ENCODE measurements around the gene ZNF570. TPM values are rescaled to one million over a fixed set of nuclear protein-coding genes. Genes with fewer than 3 reads are reported as not detected.
A peak's percentile ranks its signal among the peaks of the same experiment; 100 is the strongest.

Gene ZNF570
- total RNA-seq, 4 donors from 2014 or later, result 2.2 to 7.2 (median 4.6) TPM

- peaks cover 10 to 36% (median 10%) of the 10 kb centered on the region in 3 donors for H3K4me1 ChIP-seq
- WGBS, 2 donors, result 48 to 52% methylated on average over 16 of the region's 18 CpGs
- H3K36me3 ChIP-seq, result peaks cover 0 to 41% (median 0%) of the 10 kb centered on the region in 3 donors
- no peaks in the 10 kb centered on the region for H3K27me3 ChIP-seq
- no peak for DNase-seq
- H3K27ac ChIP-seq, result peak overlapping the region; percentile 79 to 96 (median 94)
- TF ChIP-seq, protein P1, sequence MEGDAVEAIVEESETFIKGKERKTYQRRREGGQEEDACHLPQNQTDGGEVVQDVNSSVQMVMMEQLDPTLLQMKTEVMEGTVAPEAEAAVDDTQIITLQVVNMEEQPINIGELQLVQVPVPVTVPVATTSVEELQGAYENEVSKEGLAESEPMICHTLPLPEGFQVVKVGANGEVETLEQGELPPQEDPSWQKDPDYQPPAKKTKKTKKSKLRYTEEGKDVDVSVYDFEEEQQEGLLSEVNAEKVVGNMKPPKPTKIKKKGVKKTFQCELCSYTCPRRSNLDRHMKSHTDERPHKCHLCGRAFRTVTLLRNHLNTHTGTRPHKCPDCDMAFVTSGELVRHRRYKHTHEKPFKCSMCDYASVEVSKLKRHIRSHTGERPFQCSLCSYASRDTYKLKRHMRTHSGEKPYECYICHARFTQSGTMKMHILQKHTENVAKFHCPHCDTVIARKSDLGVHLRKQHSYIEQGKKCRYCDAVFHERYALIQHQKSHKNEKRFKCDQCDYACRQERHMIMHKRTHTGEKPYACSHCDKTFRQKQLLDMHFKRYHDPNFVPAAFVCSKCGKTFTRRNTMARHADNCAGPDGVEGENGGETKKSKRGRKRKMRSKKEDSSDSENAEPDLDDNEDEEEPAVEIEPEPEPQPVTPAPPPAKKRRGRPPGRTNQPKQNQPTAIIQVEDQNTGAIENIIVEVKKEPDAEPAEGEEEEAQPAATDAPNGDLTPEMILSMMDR (IDR thresholded peaks at IDR 0.05), result peak in 1 of 6 experiments; percentile 3
- TF ChIP-seq POLR2A (IDR thresholded peaks at IDR 0.05), result no peak
- peak overlapping the region; percentile 66 to 88 (median 78) for H3K4me3 ChIP-seq
- peaks cover 0 to 20% (median under 1%) of the 10 kb centered on the region in 3 donors for H3K9me3 ChIP-seq
- intact Hi-C loops (cut with DNase I), result no loop called here
These were observed 1.5 kb upstream of the ZNF570 start for GRCh38 chr19:37467608-37468090.

GRCh38 chr19:37470216-37470615, 1.1 kb downstream of the ZNF570 start:
- intact Hi-C loops (cut with DNase I), result no loop called here
- Histone ChIP-seq H3K27me3 (no peaks in the 10 kb centered on the region), H3K27ac (peak overlapping the region in 1 of 4 donors; percentile 96), H3K4me3 (peak overlapping the region in 3 of 4 donors; percentile 70 to 82 (median 74)), H3K9me3 (peaks cover 0 to 36% (median 19%) of the 10 kb centered on the region in 3 donors), H3K4me1 (peaks cover 10 to 36% (median 10%) of the 10 kb centered on the region in 3 donors), H3K36me3 (peaks cover 0 to 41% (median 0%) of the 10 kb centered on the region in 3 donors)
- 69 to 70% methylated on average over 4 of the region's 4 CpGs for WGBS, 2 donors
- TF ChIP-seq, protein P1 (IDR thresholded peaks at IDR 0.05), result no peak
- no peak for TF ChIP-seq POLR2A (IDR thresholded peaks at IDR 0.05)
- DNase-seq, result no peak

GRCh38 chr19:37472165-37472564, 3.0 kb downstream of the ZNF570 start:
- no peak overlapping the region for H3K27ac ChIP-seq
- 96% methylated on average over 8 to 9 of the region's 9 CpGs for WGBS, 2 donors
- peaks cover 3 to 26% (median 10%) of the 10 kb centered on the region in 3 donors for H3K4me1 ChIP-seq
- DNase-seq, result no peak
- H3K9me3 ChIP-seq, result peaks cover 0 to 55% (median 31%) of the 10 kb centered on the region in 3 donors
- intact Hi-C loops (cut with DNase I), result no loop called here
- H3K36me3 ChIP-seq, result peaks cover 0 to 60% (median 13%) of the 10 kb centered on the region in 3 donors
- no peaks in the 10 kb centered on the region for H3K27me3 ChIP-seq
- H3K4me3 ChIP-seq, result no peak overlapping the region
- TF ChIP-seq POLR2A (IDR thresholded peaks at IDR 0.05), result no peak
- TF ChIP-seq, protein P1 (IDR thresholded peaks at IDR 0.05), result no peak

DNA sequence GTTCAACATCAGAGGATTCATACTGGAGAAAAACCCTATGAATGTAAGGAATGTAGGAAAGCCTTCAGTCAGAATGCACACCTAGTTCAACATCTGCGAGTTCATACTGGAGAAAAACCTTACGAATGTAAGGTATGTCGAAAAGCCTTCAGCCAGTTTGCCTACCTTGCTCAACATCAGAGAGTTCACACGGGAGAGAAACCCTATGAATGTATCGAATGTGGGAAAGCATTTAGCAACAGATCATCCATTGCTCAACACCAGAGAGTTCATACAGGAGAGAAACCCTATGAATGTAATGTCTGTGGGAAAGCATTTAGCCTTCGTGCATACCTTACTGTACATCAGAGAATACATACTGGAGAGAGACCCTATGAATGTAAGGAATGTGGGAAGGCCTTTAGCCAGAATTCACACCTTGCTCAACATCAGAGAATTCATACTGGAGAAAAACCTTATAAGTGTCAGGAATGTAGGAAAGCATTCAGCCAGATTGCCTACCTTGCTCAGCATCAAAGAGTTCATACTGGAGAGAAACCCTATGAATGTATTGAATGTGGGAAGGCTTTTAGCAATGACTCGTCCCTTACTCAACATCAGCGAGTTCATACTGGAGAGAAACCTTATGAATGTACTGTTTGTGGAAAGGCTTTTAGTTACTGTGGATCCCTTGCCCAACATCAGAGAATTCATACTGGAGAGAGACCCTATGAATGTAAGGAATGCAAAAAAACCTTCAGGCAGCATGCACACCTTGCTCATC, 15.4 kb downstream of the ZNF570 start:
- Histone ChIP-seq H3K4me3 (peak overlapping the region in 1 of 4 donors; percentile 7), H3K4me1 (no peaks in the 10 kb centered on the region), H3K36me3 (peaks cover 12 to 69% (median 18%) of the 10 kb centered on the region in 3 donors), H3K27me3 (no peaks in the 10 kb centered on the region), H3K9me3 (peaks cover 4 to 100% (median 91%) of the 10 kb centered on the region in 3 donors), H3K27ac (no peak overlapping the region)
- DNase-seq, result no peak
- TF ChIP-seq, protein P1 (IDR thresholded peaks at IDR 0.05), result no peak
- TF ChIP-seq POLR2A (IDR thresholded peaks at IDR 0.05), result no peak
- intact Hi-C loops (cut with DNase I), result no loop called here
- 91 to 98% methylated on average over 8 of the region's 8 CpGs for WGBS, 2 donors

- DNase-seq, result no peak
- no peaks in the 10 kb centered on the region for H3K27me3 ChIP-seq
- peaks cover 0 to 99% (median 65%) of the 10 kb centered on the region in 3 donors for H3K9me3 ChIP-seq
- H3K4me1 ChIP-seq, result no peaks in the 10 kb centered on the region
- no peaks in the 10 kb centered on the region for H3K36me3 ChIP-seq
- H3K27ac ChIP-seq, result no peak overlapping the region
- 69 to 73% methylated on average over 3 of the region's 3 CpGs for WGBS, 2 donors
- H3K4me3 ChIP-seq, result no peak overlapping the region
- no peak for TF ChIP-seq POLR2A (IDR thresholded peaks at IDR 0.05)
- TF ChIP-seq, protein P1 (IDR thresholded peaks at IDR 0.05), result no peak
- intact Hi-C loops (cut with DNase I), result no loop called here
These were observed 23.1 kb downstream of the ZNF570 start for GRCh38 chr19:37492213-37492612.
